Transverse colon (tissue), 4 donors: ENCODE data around the gene JAKMIP1.

Experiments used
- POLR2A ChIP-seq: fragments of 450-650 bp; IDR thresholded peaks from one replicate; pipeline ENCODE4 v1.6.1; 2016; ENCODE audit warnings: antibody characterized with exemption, mild to moderate bottlenecking, moderate library complexity
- POLR2AphosphoS5 ChIP-seq, 3 donors: sonication (generic); formaldehyde crosslinking; IDR thresholded peaks; one replicate each; pipeline ENCODE4 v1.6.1; 2016; ENCODE audit warnings: antibody characterized with exemption in 3 of 3
- TF ChIP-seq, protein P1 (sequence below), 5 experiments: fragments of 200-600 bp in 3 of 5; fragments of 450-650 bp in 2 of 5; sonication (generic) in 3 of 5; IDR thresholded peaks; 1 replicate in 2 of 5; 2 replicates in 3 of 5; pipeline ENCODE4 v1.5.1; 2016 to 2017; ENCODE audit warnings: antibody characterized with exemption in 5 of 5, inconsistent platforms in 3 of 5, mild to moderate bottlenecking in 2 of 5, moderate library complexity in 1 of 5

DNA sequence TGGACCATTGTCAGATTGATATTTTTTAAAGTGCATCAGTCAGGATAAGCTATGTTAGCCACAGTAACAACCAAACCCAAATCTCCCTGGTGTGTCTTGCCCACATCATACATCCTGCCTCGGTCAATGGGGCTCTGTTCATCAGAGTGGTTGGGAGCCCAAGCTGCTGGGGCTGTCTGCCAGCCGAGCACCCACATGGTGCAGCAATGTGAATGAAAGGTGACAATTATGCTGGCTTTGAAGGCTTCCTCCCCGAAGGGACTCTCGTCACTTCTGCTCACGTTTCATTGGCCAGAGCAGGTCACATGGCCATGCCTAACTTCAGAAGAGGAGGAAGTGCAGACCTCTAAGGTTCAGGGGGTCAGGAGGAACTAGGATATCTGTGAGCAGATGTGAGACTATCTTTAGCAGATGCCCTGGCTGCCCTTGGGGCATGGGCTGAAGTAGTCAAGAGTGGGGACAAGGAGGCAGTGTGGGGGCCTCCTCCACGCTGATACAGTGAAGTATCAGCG is 1.3 kb upstream of the JAKMIP1 start:
- TF ChIP-seq, protein P1, sequence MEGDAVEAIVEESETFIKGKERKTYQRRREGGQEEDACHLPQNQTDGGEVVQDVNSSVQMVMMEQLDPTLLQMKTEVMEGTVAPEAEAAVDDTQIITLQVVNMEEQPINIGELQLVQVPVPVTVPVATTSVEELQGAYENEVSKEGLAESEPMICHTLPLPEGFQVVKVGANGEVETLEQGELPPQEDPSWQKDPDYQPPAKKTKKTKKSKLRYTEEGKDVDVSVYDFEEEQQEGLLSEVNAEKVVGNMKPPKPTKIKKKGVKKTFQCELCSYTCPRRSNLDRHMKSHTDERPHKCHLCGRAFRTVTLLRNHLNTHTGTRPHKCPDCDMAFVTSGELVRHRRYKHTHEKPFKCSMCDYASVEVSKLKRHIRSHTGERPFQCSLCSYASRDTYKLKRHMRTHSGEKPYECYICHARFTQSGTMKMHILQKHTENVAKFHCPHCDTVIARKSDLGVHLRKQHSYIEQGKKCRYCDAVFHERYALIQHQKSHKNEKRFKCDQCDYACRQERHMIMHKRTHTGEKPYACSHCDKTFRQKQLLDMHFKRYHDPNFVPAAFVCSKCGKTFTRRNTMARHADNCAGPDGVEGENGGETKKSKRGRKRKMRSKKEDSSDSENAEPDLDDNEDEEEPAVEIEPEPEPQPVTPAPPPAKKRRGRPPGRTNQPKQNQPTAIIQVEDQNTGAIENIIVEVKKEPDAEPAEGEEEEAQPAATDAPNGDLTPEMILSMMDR (IDR thresholded peaks at IDR 0.05): no peak
- no peak for TF ChIP-seq POLR2A
- TF ChIP-seq POLR2AphosphoS5 (IDR thresholded peaks at IDR 0.05): no peak
